ENCODE results near the gene WNT8B. TPM values are rescaled to one million over a fixed set of nuclear protein-coding genes. Genes with fewer than 3 reads are reported as not detected.
A peak's percentile ranks its signal among the peaks of the same experiment; 100 is the strongest.

Gene WNT8B
- total RNA-seq, 1 donor from 2014 or later, result not detected

DNA sequence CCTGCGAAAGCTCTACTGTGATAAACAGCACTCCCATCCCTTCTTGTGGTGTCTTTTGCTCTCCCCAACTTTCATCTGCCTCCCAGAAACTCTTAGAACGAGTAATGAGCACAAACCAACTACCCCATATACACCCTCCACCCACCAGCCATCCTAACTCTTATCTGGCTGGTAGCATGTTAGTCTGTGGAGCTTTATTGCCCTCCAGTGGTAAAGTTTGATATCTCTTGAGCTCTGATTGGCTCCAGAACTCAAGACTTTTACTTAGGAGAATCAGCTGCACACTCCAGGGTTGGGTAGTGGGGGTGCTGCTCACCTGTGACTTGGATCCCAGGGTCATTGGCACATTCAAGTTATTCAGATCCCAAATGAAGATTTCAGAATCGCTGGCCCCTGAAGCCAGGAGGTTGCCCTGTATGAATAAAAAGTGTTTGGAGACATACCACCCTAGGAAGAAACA is 45.9 kb downstream of the WNT8B start:
- Histone ChIP-seq H3K9me3 (replicated peaks) (no peaks in the 10 kb centered on the region), H3K36me3 (peaks cover 88% of the 10 kb centered on the region), H3K27me3 (ENCODE audit: low read depth) (no peaks in the 10 kb centered on the region), H3K4me3 (no peak overlapping the region), H3K4me1 (no peaks in the 10 kb centered on the region), H3K27ac (replicated peaks) (no peak overlapping the region)
- no peak for DNase-seq
- intact Hi-C loops (cut with micrococcal nuclease), result no loop called here
- TF ChIP-seq, protein P1, sequence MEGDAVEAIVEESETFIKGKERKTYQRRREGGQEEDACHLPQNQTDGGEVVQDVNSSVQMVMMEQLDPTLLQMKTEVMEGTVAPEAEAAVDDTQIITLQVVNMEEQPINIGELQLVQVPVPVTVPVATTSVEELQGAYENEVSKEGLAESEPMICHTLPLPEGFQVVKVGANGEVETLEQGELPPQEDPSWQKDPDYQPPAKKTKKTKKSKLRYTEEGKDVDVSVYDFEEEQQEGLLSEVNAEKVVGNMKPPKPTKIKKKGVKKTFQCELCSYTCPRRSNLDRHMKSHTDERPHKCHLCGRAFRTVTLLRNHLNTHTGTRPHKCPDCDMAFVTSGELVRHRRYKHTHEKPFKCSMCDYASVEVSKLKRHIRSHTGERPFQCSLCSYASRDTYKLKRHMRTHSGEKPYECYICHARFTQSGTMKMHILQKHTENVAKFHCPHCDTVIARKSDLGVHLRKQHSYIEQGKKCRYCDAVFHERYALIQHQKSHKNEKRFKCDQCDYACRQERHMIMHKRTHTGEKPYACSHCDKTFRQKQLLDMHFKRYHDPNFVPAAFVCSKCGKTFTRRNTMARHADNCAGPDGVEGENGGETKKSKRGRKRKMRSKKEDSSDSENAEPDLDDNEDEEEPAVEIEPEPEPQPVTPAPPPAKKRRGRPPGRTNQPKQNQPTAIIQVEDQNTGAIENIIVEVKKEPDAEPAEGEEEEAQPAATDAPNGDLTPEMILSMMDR (IDR thresholded peaks at IDR 0.05; ENCODE audit: borderline replicate concordance), result peak; percentile 31

DNA sequence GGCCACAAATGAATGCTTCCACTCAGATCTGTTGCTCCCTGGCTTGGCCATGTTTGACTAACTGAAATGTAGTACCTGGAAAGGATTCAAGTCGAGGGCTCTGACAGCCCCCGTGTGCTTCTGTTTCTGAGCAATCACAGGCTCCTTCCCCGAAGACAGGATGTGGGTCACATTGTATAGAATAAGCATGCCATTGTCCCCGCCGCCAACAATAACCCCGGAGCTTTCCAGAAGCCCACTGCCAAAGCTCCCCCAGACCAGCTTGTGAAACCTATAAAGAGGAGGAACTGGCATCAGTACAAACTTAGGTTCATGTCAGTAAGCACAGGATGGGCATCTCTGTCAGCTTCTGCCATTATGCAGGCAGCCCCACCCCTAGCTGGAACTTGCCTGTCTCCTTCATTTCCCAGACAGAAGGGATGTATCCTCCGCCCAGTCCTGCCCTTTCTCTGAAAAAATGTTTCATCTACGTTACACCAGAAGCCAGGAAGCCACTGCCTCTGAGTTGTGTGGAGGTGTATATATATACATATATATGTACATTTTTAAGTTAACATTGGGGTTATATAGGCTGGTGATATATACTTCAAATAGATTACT is 46.5 kb downstream of the WNT8B start:
- H3K4me1 ChIP-seq, result no peaks in the 10 kb centered on the region
- TF ChIP-seq, protein P1 (IDR thresholded peaks at IDR 0.05; ENCODE audit: borderline replicate concordance), result no peak
- DNase-seq, result no peak

DNA sequence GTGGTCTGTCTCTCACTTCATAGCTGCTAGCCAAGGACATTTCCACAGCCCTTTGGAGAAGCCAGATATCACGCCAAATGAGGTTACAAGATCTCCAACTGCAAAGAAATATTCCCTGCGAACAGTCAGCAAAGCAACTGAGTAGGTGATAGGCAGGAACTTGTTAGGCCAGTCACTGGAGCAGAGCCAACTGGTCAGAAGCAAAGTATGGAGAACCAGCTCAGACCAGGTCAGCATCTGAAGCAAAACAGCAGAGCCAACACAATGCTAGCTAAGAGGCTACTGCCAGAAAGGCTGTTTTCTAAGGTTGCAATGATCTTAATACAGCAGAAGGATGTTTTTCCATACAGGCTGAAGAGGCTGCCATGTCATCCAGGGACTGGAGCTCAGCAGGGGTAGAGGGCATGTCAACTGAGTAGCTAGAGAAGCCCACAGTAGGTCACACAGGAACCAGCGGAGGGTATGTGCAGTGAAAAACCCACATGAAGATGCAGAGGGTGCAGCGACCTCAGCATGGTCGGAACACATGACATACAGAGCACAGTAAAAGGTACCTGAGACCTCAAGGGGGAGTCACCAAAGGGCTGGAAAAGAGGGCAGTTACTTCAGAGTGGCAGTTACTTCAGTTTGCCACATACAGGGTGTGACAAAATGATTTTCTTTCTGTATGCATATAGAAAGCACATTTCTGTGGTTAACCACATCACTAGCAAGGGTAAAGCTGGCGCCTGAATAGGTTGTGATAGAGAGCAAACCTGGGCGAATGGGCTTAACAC is 47.9 kb downstream of the WNT8B start:
- no peaks in the 10 kb centered on the region for H3K9me3 ChIP-seq (replicated peaks)
- H3K27ac ChIP-seq (replicated peaks), result no peak overlapping the region
- H3K36me3 ChIP-seq, result peaks cover 79% of the 10 kb centered on the region
- no peaks in the 10 kb centered on the region for H3K4me1 ChIP-seq
- TF ChIP-seq, protein P1 (IDR thresholded peaks at IDR 0.05; ENCODE audit: borderline replicate concordance), result no peak
- no peaks in the 10 kb centered on the region for H3K27me3 ChIP-seq (ENCODE audit: low read depth)
- no peak for DNase-seq
- intact Hi-C loops (cut with micrococcal nuclease), result no loop called here
- H3K4me3 ChIP-seq, result no peak overlapping the region

More for the DNA sequence above, 46.5 kb downstream of the WNT8B start:
- H3K27me3 ChIP-seq (ENCODE audit: low read depth), result no peaks in the 10 kb centered on the region
- H3K27ac ChIP-seq (replicated peaks), result no peak overlapping the region
- peaks cover 82% of the 10 kb centered on the region for H3K36me3 ChIP-seq
- H3K4me3 ChIP-seq, result no peak overlapping the region
- intact Hi-C loops (cut with micrococcal nuclease), result no loop called here
- no peaks in the 10 kb centered on the region for H3K9me3 ChIP-seq (replicated peaks)

DNA sequence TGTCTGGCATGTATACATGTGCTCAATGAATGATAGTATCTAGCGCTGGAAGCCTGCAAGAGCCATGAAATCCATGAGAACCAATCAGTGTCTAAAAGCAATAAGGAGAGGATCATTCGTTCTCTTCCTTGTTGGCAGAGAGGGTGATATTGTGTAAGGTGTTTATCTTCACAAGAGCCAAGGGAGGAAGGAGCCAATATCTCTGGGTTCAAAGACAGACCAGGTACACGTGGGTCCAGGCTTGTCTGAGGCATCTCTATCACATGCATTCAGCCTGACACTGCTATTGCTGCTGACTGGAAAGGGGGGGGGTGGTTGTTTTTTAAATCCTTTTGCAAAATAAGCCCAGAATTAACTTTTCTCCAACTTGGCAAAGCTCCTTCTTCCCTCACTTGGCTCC is 52.8 kb downstream of the WNT8B start:
- TF ChIP-seq, protein P1 (IDR thresholded peaks at IDR 0.05; ENCODE audit: borderline replicate concordance), result no peak
- no peak for DNase-seq
- H3K4me1 ChIP-seq, result peaks cover 18% of the 10 kb centered on the region
- H3K36me3 ChIP-seq, result peaks cover 38% of the 10 kb centered on the region
- no peaks in the 10 kb centered on the region for H3K9me3 ChIP-seq (replicated peaks)
- intact Hi-C loops (cut with micrococcal nuclease), result no loop called here
- H3K27me3 ChIP-seq (ENCODE audit: low read depth), result no peaks in the 10 kb centered on the region
- no peak overlapping the region for H3K27ac ChIP-seq (replicated peaks)
- H3K4me3 ChIP-seq, result no peak overlapping the region

DNA sequence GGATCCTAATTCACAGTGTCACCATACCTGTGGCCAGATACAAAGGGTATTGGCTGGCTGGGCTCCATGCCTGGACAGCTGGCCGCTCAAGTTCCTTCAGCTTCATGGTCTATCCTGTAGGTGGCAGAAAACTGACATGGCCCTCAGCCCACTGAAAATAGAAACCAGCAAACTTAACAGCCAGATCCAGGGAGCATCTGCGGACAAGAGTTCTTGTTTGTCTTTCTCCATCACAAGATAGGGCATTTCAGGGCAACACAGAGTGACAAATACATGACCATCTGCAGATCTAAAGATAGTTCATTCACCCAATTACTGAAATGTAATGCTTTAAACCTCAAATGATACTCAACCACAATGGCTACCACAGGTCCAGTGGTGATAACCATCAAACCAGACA is 54.0 kb downstream of the WNT8B start:
- H3K27ac ChIP-seq (replicated peaks), result no peak overlapping the region
- intact Hi-C loops (cut with micrococcal nuclease), result no loop called here
- H3K27me3 ChIP-seq (ENCODE audit: low read depth), result no peaks in the 10 kb centered on the region
- H3K4me3 ChIP-seq, result no peak overlapping the region
- no peaks in the 10 kb centered on the region for H3K9me3 ChIP-seq (replicated peaks)
- peaks cover 30% of the 10 kb centered on the region for H3K36me3 ChIP-seq
- peaks cover 18% of the 10 kb centered on the region for H3K4me1 ChIP-seq
- no peak for DNase-seq
- TF ChIP-seq, protein P1 (IDR thresholded peaks at IDR 0.05; ENCODE audit: borderline replicate concordance), result peak; percentile 25

Data from left ventricle myocardium inferior (tissue), 1 donor.